ENCODE data around the gene POLR2B.
A peak's percentile ranks its signal among the peaks of the same experiment; 100 is the strongest.
"Not testable (repeated sequence)": the region's sequence is repeated elsewhere in the genome, so short reads cannot be mapped to it uniquely, and the experiment has no call there.

Gene POLR2B

DNA sequence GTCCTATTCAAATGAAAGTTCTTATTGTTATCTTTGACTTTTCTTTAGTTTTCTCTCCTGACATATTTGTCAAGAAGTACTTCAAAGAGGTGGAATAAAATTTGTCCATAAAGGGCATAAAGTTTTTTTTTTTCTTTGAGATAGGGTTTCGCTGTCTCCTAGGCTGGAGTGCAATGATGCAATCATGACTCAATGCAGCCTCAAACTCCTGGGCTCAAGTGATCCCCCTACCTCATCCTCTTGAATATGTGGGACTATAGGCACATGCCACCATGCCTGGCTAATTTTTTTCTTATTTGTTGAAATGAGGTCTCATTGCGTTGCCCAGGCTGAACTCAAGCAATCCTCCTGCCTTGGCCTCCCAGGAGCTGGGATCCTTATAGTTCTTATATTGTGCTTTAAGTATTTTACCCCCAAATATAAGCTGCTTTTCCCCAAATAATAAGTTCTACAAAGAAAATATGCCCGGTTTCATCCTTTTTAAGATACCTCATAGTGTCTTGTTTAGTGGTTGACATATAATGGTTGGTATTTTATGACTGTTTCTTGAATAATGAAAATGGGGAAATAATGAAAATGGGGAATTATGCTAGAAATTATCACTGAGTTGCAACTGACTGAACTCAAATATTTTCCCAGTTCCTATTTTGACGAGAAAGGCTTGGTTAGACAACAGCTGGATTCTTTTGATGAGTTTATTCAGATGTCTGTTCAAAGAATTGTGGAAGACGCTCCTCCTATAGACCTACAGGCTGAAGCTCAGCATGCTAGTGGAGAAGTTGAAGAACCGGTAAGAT, 11.6 kb downstream of the POLR2B start:
- no peak for DNase-seq

DNA sequence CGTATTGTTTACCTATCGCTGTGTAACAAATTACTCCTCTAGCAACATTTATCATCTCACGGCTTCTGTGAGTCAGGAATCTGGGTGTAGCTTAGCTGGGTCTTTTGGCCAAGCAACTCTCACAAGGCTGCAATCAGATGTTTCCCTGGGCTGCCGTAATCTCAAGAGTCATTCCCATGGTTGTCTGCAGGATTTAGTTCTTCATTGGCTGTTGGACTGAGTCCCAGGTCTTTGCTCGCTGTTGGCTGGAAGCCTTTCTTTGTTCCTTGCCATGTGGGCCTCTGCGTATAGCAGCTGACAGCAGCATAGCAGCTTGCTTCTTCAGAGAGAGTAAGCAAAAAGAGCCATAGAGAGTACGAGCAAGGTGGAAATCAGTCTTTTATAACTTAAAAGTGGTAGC, 16.8 kb downstream of the POLR2B start:
- no peak for DNase-seq

DNA sequence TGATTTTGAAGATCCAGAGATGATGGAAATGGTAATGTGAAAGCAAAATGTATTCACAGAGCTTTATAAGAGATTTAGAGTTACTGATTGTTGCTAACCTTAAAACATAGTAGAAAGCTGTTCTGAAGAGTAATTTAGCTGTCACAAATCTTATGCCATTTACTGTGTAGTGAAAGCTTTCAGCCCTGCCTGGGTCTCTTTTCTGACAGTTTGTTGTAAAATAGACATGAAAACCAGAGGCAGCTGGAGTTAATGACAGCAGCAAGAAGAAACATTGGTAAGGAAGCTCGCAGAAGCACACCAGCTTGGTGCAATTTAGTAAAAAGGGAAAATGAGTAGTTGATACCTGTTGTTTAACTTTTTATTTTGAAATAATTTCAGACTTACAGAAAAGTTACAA, 21.1 kb downstream of the POLR2B start:
- DNase-seq = no peak

DNA sequence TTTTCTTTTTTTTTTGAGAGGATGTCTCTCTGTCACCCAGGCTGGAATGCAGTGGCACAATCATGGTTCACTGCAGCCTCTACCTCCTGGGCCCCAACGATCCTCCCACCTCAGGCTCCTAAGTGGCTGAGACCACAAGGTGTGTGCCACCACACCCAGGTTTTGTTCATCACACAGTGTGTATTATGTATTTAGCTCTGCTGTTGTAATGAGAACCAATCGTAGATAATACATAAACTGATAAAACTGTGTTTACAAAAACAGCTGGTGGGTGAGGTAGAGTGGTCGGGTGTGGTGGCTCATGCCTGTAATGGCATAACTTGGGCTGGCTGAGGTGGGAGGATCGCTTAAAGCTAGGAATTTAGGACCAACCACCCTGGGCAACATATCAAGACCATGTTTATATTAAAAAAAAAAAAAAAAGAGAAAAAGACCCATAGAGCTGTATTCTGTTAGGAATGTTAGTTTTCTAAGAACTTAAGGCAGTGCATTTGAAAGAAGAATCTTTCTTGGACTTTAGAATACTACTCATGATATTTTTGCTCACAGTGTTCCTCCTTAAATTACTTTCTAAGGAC, 34.9 kb downstream of the POLR2B start:
- no peak for DNase-seq

DNA sequence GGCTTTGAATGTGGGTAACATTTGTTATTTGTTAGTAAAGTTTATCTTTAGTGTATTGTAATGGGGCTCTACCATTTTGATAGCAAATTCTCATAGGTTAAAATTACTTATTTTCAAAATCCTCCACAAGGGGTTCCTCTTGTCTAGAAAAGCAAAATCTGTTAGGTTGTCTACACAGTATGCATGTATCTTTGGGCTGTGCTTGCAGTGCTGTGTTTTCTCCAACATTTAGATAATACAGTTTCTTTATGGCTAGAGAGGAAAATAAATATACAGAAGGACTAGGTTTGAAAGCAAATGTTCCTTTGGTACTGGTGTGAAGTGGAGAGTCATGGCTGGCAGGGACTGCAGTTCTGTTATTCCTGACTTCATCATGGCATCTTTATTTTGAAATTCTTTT, 40.3 kb downstream of the POLR2B start:
- no peak for DNase-seq

DNA sequence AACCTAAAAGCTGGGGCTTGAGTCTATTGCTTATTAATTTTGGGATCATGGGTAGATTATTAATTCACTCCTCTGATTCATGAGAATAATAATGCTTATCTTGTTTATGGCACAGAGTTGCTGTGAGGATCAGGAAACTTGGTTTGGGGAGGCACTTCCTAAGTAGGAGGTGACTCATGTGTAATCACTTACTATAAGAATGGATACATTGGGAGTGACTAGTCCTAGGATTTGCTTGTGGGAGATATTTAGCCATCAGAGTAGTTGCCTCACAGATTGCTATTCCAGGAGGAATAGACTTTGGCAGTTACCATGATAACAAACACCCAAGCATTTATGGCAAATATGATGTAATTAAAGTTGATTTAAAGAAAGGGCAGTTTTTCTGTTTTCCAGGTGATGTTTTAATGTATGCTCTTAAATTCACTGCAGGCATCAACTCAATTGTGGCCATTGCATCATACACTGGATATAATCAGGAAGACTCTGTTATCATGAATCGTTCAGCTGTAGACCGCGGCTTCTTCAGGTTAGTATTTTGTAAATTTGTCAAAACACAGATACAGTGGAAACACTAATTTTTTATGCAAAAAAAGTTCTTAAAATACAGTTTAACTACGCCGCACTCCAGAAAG, 41.9 kb downstream of the POLR2B start:
- DNase-seq = no peak

DNA sequence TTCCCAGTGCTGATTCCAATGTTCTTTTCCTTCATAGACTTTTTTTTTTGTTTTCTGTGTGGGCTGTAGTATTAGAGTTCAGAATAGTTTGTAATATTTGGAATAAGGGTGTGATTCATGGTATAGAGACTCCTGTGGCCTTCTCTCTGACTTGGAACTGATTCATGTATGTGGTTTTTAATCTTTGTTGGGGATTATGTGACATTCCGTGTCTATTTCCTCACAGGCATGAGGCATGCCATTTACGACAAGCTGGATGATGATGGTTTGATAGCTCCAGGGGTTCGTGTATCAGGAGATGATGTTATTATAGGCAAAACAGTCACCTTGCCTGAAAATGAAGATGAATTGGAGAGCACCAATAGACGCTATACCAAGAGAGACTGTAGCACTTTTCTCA, 44.4 kb downstream of the POLR2B start:
- no peak for DNase-seq

DNA sequence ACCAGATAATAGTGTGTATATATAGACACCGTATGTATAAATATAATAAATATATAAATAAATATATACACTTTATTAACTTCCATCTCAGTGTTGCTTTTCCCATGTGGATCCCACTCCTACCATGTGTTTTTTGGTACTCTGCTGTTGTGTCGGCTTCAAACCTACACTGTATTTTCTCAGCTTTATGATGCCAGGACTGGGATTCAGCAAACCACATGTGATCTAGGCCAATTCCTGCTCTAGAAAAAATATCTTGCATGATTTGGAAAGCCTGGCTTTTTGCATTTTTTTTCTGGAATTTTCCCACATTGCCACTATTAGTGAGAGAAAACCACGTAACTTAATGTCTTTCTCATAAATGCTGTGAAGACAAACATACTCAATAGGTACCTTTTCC, 55.8 kb downstream of the POLR2B start:
- DNase-seq = no peak

DNA sequence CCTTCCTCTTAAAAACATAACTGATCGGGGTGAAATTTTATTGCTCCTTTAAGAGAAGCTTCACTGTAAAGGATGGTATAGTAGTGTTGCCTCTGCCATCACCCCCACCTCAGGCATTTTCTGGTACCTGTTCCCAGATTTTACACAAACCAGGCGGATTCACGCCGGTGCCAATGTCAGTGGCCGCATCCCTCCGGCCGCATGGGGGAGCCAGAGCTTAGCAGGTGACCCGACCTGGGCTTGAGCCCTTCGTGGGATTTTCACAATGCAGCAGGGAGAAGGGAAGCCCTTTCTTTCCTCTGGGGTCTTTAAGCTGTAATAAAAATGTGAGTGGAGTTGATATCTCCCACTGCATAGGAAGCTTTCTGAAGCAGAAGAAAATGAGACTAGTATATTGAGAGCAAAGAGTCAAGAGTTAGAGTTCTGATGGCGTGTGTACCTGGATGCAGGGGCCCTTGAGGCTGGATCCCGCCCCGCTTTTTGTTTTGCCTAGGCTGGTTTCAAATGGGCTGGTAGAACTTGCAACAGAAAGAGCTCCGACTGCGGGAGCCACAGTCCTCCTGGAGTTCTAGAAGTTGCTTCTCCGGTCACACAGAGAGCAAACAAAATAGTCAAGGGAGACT, 59.4 kb downstream of the POLR2B start:
- peak; percentile 6 for DNase-seq

DNA sequence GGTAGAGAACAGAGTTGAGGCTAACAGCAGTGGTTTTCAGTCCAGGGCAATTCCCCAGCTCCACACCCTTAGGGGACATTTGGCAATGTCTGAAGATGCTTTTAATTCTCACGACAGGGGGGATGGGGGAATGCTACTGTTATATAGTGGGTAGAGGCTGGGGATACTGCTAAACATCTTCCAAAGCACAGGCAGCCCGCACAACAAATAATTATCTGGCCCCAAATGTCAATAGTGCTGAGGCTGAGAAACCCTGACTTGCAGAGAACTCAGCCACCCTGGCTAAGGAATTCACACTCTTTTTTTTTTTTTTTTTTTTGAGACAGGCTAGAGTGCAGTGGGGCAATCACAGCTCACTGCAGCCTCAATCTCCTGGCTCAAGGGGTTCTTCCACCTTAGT, 60.6 kb downstream of the POLR2B start:
- DNase-seq = no peak

DNA sequence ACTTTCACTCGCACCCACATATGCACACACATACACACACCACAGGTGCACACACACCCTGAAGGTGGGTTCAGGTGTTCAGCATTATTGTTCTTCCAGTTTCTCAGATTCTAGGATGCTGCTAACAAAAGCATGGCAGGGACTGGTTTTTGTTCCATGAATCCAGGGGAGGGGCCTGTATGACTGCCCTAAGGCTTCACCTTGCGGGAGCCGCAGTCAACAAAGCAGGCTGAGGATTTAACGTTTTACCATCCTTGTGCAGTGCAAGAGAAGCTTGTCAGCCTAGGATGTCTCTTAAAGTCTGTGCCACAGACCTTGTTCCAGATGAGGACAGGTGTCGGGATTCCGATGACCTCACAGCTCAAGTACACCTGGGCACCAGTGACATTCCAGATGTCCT, 61.8 kb downstream of the POLR2B start:
- DNase-seq = no peak

DNA sequence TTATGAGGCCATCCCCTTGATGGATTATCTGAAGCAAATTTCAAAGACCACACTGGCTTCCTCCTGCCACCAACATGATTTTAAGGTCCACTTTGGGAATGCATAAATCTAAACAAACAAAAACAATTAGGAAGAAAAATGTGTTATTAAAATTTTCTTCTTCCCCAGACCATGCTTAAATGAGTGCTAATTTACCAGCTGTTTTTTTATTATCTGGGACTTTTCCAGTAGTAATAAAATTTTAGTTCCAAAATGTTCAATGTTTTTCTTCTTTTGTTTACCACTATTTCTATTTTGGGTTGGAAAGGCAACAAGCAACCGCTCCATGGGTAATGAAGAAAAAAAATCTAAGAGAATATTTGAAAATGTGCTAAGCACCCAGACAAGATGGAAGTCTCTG, 62.3 kb downstream of the POLR2B start:
- no peak for DNase-seq

DNA sequence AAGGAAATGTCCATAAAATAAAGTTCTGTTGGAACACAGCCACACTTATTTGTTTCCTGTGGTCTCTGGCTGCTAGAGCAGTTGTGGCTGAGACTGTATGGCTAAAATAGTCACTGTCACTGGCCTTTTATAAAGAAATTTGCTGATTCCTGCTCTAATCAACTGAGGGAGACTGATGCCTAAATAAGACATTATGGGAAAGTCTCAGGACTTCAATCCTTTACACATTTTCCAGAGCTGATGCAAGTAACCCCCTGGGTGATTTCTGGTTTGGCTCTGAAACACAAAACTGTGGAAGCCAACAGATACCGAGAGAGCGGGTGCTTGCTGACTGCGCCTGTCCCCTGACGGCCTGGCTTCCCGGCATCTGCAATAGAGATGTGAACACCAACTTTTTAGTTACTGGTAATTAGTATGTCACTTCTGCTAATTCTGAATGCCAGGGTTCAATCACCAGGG, 64.0 kb downstream of the POLR2B start:
- no peak for DNase-seq

DNA sequence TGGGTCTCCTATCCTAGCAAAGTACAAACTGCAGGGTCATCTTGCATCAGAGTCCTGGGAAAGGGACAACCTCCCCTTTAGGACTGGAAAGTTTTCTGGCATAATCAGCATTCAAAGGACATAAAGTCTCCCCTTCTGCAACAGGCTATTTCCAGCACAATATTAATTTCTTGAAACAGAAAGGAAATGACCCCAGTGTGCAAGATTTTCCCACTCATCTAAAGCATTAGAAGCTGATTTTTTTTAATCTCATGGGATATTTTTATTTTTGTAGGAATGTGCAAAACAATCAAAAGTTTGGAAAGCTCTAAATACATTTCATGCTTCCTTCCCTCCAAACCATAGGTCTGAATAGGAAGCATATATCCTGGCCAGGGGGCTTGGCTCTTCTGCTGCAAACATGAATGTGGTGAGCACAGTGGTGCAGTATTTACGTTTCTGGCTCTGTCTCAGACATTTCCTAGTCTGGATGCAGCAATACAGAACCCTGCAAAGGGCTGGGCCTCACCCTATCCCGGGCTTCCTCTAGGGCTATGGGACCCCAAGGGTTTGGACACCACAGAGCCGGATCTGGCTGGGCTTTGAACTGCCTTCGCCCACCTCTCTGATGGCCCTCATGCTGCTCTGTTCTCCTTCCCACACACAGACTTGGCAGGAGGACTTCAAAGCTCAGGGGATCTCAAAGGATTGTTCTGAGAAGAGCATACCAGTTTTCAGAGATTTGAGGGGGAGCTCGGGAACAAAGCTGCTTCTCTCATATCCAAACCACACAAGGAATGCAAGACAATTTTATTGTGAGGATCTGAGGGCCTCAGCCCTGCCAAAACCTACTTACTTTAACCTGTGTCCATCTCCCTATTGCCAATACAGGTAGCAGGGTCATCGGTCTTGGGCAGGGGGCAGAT, 64.9 kb downstream of the POLR2B start:
- no peak for DNase-seq

DNA sequence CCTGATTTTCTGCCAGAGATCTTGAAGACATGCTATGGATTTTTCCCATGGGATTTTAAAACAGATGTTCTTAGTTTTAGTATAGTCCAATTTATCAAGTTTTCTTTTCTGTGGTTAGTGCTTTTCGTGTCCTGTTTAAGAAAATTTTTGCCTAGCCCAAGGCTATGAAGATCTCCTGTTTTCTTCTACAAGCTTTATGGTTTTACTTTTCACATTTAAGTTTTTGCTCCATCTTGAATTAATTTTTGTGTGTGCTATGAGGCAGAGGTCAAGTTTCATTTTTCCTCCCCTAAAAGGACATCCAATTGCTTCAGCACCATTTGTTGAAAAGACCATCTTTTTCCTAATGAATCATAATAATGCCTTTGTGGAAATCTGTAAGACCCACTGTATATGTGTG, 65.6 kb downstream of the POLR2B start:
- DNase-seq = no peak

DNA sequence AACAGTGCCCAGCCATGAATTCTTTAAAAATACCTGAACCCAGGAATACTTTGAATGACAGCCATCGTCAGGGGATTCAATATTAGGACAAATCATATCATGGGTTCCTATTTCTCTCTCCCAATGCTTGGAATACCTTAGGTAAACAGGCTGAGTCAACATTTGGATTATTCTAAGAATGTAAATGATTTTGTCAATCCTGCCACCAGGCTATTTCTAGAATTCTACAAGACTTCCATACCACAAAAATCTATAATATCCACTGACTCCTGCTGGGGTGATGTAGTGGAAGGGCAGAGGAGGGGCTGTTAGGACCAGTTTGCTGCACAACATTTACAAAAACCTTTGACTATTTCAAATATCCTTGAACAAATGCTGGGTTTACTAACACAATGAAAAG, 66.3 kb downstream of the POLR2B start:
- no peak for DNase-seq

DNA sequence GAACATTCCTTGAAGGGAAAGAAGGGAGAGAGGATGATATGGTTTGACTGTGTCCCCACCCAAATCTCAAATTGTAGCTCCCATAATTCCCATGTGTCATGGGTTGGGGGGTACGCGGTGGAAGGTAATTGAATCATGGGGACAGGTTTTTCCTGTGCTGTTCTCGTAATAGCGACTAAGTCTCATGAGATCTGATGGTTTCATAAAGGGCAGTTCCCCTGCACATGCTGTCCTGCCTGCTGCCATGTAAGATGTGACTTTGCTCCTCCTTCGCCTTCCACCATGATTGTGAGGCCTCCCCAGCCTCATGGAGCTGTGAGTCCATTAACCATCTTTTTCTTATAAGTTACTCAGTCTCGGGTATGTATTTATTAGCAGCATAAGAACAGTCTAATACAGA, 68.3 kb downstream of the POLR2B start:
- not testable (repeated sequence) for DNase-seq

DNA sequence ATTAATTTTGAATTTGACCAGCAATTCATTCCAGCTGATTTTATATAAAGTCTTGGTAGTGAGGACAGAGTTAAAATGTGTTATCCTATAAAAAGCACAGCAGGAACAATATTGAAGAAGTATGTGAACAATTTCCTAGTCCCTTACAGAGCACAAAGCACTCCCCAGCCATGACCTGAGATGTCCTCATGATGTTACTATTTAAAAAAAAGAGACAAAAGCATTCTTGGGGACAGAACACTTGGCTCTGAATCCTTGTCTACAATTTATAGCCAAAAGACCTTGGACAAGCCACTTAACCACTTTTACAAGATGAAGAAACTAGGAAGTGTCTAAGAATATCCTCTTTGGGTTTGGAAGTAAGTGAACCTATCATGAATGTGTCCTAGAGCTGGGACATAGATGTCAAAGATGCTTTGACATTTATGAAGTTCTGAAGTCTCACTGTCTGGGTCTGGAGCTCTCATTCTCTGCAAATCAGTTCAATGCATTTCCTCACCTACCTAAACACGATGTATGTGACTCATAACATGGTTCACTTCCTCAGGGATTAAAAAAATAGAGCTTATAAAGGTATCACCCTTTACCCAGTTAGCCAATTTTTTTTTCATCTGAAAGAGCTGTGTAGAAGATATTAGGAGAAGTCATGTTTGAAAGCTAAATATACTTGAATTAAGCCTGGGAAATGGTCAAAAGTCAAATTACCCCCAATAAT, 70.1 kb downstream of the POLR2B start:
- no peak for DNase-seq

DNA sequence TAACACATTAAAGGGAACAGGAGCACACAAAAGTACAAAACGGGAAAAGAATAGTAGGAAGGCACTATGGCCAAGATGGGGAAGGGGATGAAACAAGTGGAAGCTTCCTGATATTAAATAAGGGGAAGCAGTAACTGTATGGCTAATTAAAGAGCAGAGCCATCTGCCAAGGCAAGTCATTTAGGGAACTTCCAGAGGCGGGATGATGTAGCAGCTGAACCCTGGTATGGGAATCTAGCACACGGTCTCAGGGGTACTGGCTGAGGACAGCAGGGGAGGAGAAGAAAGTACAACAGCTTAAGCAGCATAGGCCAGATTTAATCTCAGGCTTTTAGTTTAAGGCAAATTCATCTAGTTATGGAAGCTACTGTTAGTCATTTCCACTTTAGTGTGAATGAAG, 72.4 kb downstream of the POLR2B start:
- no peak for DNase-seq

DNA sequence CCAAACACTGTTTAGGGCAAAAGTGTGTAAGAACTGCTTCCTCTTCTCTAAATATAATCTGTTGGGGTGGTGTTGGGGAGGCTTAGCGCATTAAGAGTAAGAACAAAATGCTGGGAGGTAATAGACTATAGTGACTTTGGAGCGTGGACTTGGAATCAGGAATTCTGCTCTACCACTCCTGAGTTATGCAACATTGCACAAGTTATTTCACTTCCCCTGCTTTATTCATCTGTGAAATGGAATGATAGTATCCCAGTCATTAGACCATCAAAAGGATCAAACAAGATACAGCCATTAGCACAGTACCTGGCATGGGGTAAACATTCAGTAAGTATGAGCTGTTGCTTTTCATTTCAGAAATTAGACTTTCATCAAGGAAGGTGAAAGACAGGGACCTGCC, 72.8 kb downstream of the POLR2B start:
- no peak for DNase-seq

DNA sequence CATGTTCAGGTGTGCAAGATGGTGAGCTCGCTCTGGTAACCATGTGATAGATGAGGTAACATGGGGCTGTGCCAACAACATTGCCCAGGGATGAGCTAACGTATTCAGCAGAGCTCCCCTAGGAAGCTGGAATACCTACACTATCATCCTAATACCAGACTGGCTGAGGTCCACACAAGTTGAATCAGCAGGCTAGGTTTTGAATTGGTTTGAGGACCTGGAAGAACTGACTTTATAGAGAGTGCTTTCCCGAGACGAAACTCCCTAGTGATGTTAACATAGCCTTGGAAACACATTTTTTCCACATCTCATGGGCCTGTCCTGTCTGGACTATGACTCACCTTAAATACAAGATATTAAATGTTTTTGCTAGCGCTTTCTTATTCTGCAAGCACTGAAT, 74.8 kb downstream of the POLR2B start:
- no peak for DNase-seq

DNA sequence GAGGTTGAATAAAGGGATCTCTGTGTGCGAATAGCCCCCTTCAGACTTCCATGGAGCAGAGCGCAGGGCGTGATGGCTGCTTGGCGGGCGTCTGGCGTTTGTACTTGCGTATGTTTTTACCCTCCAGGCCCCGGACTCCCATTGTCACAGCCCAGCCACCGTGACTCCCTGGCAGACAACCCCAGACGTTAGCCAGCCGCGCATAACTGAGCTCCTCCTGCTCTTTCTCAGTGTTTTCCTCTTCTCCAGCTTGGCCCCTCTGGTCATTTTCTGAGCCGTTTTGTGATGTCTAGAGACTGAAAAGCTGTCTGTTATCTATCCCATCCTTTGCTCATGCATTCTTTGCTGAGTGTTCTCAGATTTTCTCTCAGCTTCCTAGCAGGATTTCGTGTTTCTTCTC, 77.2 kb downstream of the POLR2B start:
- no peak for DNase-seq

All from CD4-positive, alpha-beta T cell treated with Interleukin-6 for 4 hours (primary cell).